Sigmoid colon (tissue), 3 donors: ENCODE results near the gene PUSL1.

ENCODE experiments used
- POLR2A ChIP-seq, 2 donors: fragments of 450-650 bp; IDR thresholded peaks; one replicate each; pipeline ENCODE4 v1.6.1; 2016; ENCODE audit warnings: antibody characterized with exemption in 2 of 2, mild to moderate bottlenecking in 2 of 2, moderate library complexity in 2 of 2
- TF ChIP-seq, protein P1 (sequence below), 4 experiments: fragments of 450-650 bp in 3 of 4; fragments of 200-600 bp in 1 of 4; IDR thresholded peaks; one replicate each; pipeline ENCODE4 v1.5.1; 2016 to 2019; ENCODE audit warnings: antibody characterized with exemption in 4 of 4, mild to moderate bottlenecking in 3 of 4, moderate library complexity in 2 of 4

DNA sequence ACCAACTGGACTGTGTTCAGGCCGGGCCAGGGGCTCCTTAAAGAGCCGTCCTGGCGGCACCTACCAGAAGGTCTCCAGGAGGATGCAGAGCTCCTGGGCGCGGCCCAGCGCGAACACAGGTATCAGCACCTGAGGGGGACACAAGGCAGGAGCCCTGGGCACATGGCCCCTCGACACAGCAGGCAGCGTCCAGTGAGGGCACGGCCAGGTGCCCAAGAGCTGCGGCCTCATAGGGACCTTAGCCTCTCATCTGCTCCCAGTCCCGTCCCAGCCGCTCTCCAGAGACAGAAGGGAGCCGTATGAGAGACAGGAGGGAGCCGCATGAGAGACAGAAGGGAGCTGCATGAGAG, 5.8 kb downstream of the PUSL1 start:
- TF ChIP-seq, protein P1, sequence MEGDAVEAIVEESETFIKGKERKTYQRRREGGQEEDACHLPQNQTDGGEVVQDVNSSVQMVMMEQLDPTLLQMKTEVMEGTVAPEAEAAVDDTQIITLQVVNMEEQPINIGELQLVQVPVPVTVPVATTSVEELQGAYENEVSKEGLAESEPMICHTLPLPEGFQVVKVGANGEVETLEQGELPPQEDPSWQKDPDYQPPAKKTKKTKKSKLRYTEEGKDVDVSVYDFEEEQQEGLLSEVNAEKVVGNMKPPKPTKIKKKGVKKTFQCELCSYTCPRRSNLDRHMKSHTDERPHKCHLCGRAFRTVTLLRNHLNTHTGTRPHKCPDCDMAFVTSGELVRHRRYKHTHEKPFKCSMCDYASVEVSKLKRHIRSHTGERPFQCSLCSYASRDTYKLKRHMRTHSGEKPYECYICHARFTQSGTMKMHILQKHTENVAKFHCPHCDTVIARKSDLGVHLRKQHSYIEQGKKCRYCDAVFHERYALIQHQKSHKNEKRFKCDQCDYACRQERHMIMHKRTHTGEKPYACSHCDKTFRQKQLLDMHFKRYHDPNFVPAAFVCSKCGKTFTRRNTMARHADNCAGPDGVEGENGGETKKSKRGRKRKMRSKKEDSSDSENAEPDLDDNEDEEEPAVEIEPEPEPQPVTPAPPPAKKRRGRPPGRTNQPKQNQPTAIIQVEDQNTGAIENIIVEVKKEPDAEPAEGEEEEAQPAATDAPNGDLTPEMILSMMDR (IDR thresholded peaks at IDR 0.05) = no peak
- TF ChIP-seq POLR2A (IDR thresholded peaks at IDR 0.05) = no peak
